Breast epithelium (tissue), 3 donors: ENCODE measurements around the gene SCN10A.

Source experiments
- CTCF ChIP-seq, 3 donors: fragments of 450-650 bp; IDR thresholded peaks; one replicate each; pipeline ENCODE4 v1.5.1; 2016 to 2017; ENCODE audit warnings: antibody characterized with exemption in 3 of 3, mild to moderate bottlenecking in 3 of 3, moderate library complexity in 3 of 3
- POLR2A ChIP-seq: fragments of 450-650 bp; IDR thresholded peaks from one replicate; pipeline ENCODE4 v1.6.1; 2016; ENCODE audit warnings: antibody characterized with exemption, mild to moderate bottlenecking, moderate library complexity
- POLR2AphosphoS5 ChIP-seq, 3 donors: sonication (generic); formaldehyde crosslinking; IDR thresholded peaks; one replicate each; pipeline ENCODE4 v1.6.1; 2017; ENCODE audit warnings: antibody characterized with exemption in 3 of 3

- TF ChIP-seq CTCF (IDR thresholded peaks at IDR 0.05) (no peak), POLR2A (no peak), POLR2AphosphoS5 (IDR thresholded peaks at IDR 0.05) (no peak)
Observed at GRCh38 chr3:38730281-38730680, 85.7 kb downstream of the SCN10A start.
